Measurements from ENCODE around the gene NCCRP1.
"Not testable (repeated sequence)": the region's sequence is repeated elsewhere in the genome, so short reads cannot be mapped to it uniquely, and the experiment has no call there.

The NCCRP1 gene

DNA sequence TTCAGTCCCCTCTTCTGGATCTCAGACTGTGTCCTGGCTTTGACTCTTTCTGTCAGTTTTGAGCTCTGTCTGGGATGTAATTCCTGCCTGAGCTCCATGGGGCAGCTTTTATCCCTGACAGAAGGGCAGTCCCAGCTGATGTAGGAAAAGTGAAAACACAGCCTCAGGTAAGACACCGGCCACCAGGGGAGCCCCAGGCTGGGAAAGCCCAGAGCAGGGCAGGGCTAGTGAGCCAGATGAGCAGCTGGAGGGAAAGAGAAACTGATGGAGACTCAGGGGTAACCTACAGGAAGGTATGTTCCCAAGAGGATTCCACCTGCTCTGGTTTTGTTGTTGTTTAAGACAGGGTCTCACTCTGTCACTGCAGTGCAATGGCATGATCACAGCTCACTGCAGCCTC, 48.4 kb downstream of the NCCRP1 start:
- not testable (repeated sequence) for H3K9me3 Mint-ChIP-seq, H3K4me1 Mint-ChIP-seq, H3K27ac Mint-ChIP-seq, DNase-seq, H3K36me3 Mint-ChIP-seq, H3K4me3 Mint-ChIP-seq
- H3K27me3 Mint-ChIP-seq: peaks cover 25 to 53% of the 10 kb centered on the region in 2 donors
- peak in 1 of 2 donors; percentile 68 for ATAC-seq (replicated peaks)

DNA sequence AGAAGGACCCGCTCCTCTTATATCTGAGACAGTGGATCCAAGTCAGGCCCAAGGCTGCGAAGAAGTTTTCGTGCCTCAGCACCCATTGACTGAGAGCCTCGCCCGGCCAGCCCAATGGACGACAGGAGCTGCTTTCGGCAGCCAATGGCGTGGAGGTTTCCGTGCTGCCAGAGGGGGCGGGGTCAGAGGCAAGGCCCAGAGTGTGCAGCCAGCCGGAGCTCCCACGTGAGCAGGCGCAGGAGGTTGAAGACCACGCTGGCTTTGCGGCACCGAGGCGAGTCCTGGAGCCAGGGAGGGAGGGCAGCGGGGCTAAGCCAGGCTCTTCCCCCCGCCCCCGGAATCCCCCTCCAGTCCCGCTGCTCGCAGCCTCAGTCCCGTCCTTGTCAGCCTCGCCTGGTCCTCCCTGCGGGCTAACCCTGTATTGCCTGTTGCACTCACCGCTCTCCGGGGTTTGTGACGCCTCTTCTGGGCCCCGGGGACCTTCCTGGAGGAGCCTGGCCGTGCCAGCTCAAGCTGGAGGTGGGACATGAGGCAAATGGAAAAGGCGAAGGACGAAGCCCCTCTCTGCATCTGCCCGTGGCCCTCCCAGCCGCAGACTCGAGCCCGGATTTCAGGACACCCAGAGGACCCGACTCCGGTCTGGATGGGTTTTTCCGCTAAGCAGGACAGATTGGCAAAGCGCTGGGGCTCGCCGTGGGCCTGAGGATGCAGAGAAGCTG, 50.3 kb downstream of the NCCRP1 start:
- no peak overlapping the region for H3K4me3 Mint-ChIP-seq
- no peaks in the 10 kb centered on the region for H3K36me3 Mint-ChIP-seq
- peaks cover 25 to 47% of the 10 kb centered on the region in 2 donors for H3K27me3 Mint-ChIP-seq
- no peaks in the 10 kb centered on the region for H3K9me3 Mint-ChIP-seq
- no peak for DNase-seq
- peaks cover 0 to 5% of the 10 kb centered on the region in 2 donors for H3K4me1 Mint-ChIP-seq
- no peak overlapping the region for H3K27ac Mint-ChIP-seq
- ATAC-seq (replicated peaks): peak in 1 of 2 donors; percentile 52

DNA sequence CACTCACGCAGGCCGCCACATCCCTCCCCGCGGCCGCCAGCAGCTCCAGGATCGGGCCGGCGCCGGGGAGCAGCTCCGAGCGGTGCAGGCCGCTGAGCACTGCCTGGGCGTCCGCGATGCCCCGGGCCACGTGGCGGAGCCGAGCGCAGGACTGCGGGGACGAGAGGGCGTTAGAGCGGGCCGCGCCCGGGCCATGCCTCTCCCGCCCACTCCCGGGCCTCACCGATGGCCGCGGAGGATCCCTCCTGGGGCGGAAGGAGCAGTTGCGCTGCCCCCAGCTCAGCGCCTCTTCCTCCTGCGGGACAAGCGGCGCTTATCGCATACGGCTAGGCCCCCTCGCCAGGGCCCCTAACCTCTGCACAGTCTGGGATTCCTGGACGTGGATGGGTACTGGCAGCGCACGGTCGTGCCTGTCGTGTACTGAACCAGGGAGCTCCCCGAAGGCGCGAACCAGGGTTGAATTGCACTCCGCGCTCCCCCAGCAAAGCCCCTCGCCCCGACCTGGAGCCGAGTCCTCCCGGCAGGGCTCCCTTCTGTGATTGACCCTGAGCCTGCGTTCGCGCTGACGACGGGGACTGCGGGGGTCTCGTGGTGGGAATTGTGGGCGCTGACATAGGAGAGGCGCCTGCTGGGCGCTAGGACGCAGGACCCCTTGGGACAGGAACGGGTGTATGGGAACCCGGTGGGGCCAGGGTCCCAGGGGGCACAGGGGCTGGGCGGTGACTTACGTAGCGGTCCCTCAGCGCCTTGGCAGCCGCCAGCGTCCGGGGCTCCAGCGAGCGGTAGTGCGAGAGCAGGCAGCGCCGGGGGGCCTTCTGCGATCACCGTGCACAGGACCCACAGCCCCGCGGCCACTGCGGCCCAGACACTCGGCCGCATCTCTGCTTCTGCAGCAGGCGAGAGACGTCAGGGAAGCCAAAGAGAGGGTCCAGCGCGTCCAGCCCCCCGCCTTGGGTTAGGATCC, 51.2 kb downstream of the NCCRP1 start:
- no peaks in the 10 kb centered on the region for H3K9me3 Mint-ChIP-seq
- H3K4me3 Mint-ChIP-seq: no peak overlapping the region
- H3K4me1 Mint-ChIP-seq: peaks cover 3 to 5% of the 10 kb centered on the region in 2 donors
- DNase-seq (no peak), ATAC-seq (replicated peaks) (peak in 1 of 2 donors; percentile 36)
- no peak overlapping the region for H3K27ac Mint-ChIP-seq
- H3K27me3 Mint-ChIP-seq: peaks cover 25 to 47% of the 10 kb centered on the region in 2 donors
- no peaks in the 10 kb centered on the region for H3K36me3 Mint-ChIP-seq

- Mint-ChIP-seq H3K4me3 (no peak within 1 kb of the TSS), H3K27me3 (peaks cover 25 to 45% of the 10 kb centered on the region in 2 donors), H3K9me3 (no peaks in the 10 kb centered on the region), H3K4me1 (peaks cover 3 to 5% of the 10 kb centered on the region in 2 donors), H3K27ac (no peak within 1 kb of the TSS), H3K36me3 (no peaks in the 10 kb centered on the region)
- DNase-seq: no peak
- no peak for ATAC-seq (replicated peaks)
These were observed 52.0 kb downstream of the NCCRP1 start, which contains the start of gene IFNL4 for GRCh38 chr19:39248806-39249205. Gene IFNL4, minus strand, starts transcription at chr19:39248856.

GRCh38 chr19:39251081-39251480, 54.3 kb downstream of the NCCRP1 start:
- H3K27ac Mint-ChIP-seq: no peak overlapping the region
- DNase-seq: no peak
- H3K27me3 Mint-ChIP-seq: peaks cover 15 to 35% of the 10 kb centered on the region in 2 donors
- ATAC-seq (replicated peaks): no peak
- H3K4me1 Mint-ChIP-seq: peaks cover 3 to 5% of the 10 kb centered on the region in 2 donors
- H3K9me3 Mint-ChIP-seq: no peaks in the 10 kb centered on the region
- H3K4me3 Mint-ChIP-seq: no peak overlapping the region
- no peaks in the 10 kb centered on the region for H3K36me3 Mint-ChIP-seq
